MM.1S (cell line): ENCODE results near the gene PLEKHA1.

ENCODE experiments used
- CTCF ChIP-seq: fragments of 300-600 bp; sonication (generic); IDR thresholded peaks from 2 replicates; pipeline ENCODE4 v1.5.1; 2016; ENCODE audit warnings: antibody characterized with exemption, low read length, mixed read lengths
- EZH2phosphoT487 ChIP-seq: fragments of 300-600 bp; sonication (generic); IDR thresholded peaks from 2 replicates; pipeline ENCODE4 v1.6.1; 2018; ENCODE audit warnings: antibody characterized with exemption, low read length

DNA sequence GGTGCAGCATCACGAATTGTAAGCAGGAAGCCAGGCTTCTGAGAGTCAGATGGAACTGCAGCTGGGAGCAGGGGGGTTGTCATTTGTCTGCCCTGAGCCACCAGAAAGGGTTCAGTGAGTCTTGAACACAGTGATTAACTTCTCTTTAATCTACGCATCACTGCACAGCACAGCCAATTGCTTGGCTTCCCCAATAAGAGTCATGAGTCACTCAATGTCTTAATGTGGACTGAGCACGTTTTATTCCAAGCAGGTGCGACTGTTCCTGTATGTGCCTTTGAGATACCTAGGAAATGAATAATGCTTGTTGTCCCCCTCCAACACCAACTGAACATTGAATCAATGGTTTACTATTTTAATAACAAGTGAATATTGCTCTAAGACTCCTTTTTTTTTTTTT is 26.0 kb upstream of the PLEKHA1 start:
- no peak for TF ChIP-seq CTCF
- TF ChIP-seq EZH2phosphoT487, result no peak
